Stimulated activated CD8-positive, alpha-beta memory T cell treated with anti-CD3 and anti-CD28 coated beads, Interleukin-4, amount 100 ng/mL, for 48 hours (primary cell): Measurements from ENCODE around the gene SERINC4.

ENCODE experiments used
- DNase-seq: peaks from one replicate; pipeline ENCODE4 v3.0.0-alpha.2; 2020

Gene SERINC4

GRCh38 chr15:43795997-43796396 is 4.0 kb downstream of the SERINC4 start:
- DNase-seq, result no peak

GRCh38 chr15:43795197-43795596 is 4.8 kb downstream of the SERINC4 start:
- DNase-seq, result no peak

- DNase-seq, result no peak
Measured at GRCh38 chr15:43794269-43795037, 5.6 kb downstream of the SERINC4 start.

GRCh38 chr15:43793647-43794046 is 6.4 kb downstream of the SERINC4 start:
- DNase-seq, result no peak

- peak; percentile 48 for DNase-seq
Measured at GRCh38 chr15:43792761-43793476, 7.1 kb downstream of the SERINC4 start.

GRCh38 chr15:43791993-43792760 is 7.8 kb downstream of the SERINC4 start, which contains the start of gene SERF2:
Gene SERF2 (plus strand): TSS chr15:43792320. CDS start chr15:43792377, 57 bp downstream.
- DNase-seq, result peak; percentile 100

- no peak for DNase-seq
Measured at GRCh38 chr15:43789409-43789808, 10.6 kb downstream of the SERINC4 start.

- no peak for DNase-seq
Measured at GRCh38 chr15:43779016-43779415, 21.0 kb downstream of the SERINC4 start.

- DNase-seq, result peak; percentile 93
Measured at GRCh38 chr15:43777267-43777914, 22.6 kb downstream of the SERINC4 start.

- peak; percentile 85 for DNase-seq
Measured at GRCh38 chr15:43776718-43777266, 23.2 kb downstream of the SERINC4 start, which contains the start of gene ELL3. Gene ELL3 (minus strand): TSS chr15:43776966. CDS start chr15:43776901, 65 bp downstream.

- DNase-seq, result peak; percentile 42
Measured at GRCh38 chr15:43776101-43776717, 23.8 kb downstream of the SERINC4 start.

- no peak for DNase-seq
Measured at GRCh38 chr15:43775411-43775965, 24.5 kb downstream of the SERINC4 start.

GRCh38 chr15:43774062-43774461 is 26.0 kb downstream of the SERINC4 start:
- DNase-seq, result no peak

GRCh38 chr15:43772624-43773023 is 27.4 kb downstream of the SERINC4 start:
- DNase-seq, result no peak

- no peak for DNase-seq
Measured at GRCh38 chr15:43771816-43772215, 28.2 kb downstream of the SERINC4 start.

- peak; percentile 78 for DNase-seq
Measured at GRCh38 chr15:43769584-43770228, 30.3 kb downstream of the SERINC4 start.

GRCh38 chr15:43763819-43764446 is 36.1 kb downstream of the SERINC4 start:
- DNase-seq, result no peak

GRCh38 chr15:43762824-43763223 is 37.2 kb downstream of the SERINC4 start:
- DNase-seq, result no peak

GRCh38 chr15:43751885-43752284 is 48.1 kb downstream of the SERINC4 start:
- DNase-seq, result no peak

- DNase-seq, result peak; percentile 49
Measured at GRCh38 chr15:43749690-43750345, 50.2 kb downstream of the SERINC4 start.
